A673 (cell line): Measurements from ENCODE around the gene MYCBPAP.

ENCODE experiments used
- EZH2 ChIP-seq: fragments of 200-600 bp; sonication (generic); IDR thresholded peaks from 2 replicates; pipeline ENCODE4 v1.6.1; 2017; ENCODE audit warnings: borderline replicate concordance, low read depth, mild to moderate bottlenecking, mixed read lengths, antibody characterized with exemption, low read length; ENCODE audit not compliant: poor library complexity, severe bottlenecking
- TF ChIP-seq, protein P1 (sequence below): fragments of 300-800, 200-600 bp; sonication (generic); conservative IDR thresholded peaks from 2 replicates; pipeline ENCODE4 v1.5.1; 2017; ENCODE audit warnings: low read depth, mild to moderate bottlenecking, antibody characterized with exemption, low read length, moderate library complexity, mixed read lengths

DNA sequence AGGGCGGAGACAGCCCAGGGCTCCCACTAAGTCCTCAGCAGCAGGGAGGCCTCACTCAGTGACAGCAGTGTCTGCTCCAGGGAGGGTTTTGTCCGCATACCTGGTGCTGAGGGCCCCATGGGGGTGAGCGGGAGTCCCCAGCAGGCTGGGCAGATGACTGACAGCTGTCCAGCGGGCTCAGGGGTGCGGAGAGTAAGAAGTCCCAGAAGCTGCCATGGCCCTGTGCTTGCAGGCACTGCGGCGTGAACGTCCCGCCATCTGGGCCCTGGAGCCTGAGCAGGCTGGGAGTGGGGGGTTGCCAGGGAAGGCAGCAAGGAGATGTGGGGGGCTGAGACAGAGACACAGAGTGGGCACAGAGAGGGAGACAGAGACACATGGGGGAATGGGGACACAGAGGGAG lies 72.4 kb downstream of the MYCBPAP start:
- TF ChIP-seq, protein P1, sequence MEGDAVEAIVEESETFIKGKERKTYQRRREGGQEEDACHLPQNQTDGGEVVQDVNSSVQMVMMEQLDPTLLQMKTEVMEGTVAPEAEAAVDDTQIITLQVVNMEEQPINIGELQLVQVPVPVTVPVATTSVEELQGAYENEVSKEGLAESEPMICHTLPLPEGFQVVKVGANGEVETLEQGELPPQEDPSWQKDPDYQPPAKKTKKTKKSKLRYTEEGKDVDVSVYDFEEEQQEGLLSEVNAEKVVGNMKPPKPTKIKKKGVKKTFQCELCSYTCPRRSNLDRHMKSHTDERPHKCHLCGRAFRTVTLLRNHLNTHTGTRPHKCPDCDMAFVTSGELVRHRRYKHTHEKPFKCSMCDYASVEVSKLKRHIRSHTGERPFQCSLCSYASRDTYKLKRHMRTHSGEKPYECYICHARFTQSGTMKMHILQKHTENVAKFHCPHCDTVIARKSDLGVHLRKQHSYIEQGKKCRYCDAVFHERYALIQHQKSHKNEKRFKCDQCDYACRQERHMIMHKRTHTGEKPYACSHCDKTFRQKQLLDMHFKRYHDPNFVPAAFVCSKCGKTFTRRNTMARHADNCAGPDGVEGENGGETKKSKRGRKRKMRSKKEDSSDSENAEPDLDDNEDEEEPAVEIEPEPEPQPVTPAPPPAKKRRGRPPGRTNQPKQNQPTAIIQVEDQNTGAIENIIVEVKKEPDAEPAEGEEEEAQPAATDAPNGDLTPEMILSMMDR: no peak
- TF ChIP-seq EZH2: no peak
